Immature natural killer cell (primary cell): Measurements from ENCODE around the gene GPR63. TPM values are rescaled to one million over a fixed set of nuclear protein-coding genes. Genes with fewer than 3 reads are reported as not detected.

Source experiments
- DNase-seq, 3 donors: peaks; one replicate each; pipeline ENCODE4 v3.0.0; 2022; ENCODE audit warnings: mixed read lengths in 1 of 3
- H3K27ac Mint-ChIP-seq, 6 donors: one replicate each; pipeline ENCODE4 v1.8.0; 2020; ENCODE audit warnings: mixed read lengths in 6 of 6, mild to moderate bottlenecking in 5 of 6, inconsistent platforms in 4 of 6, moderate library complexity in 3 of 6
- H3K27me3 Mint-ChIP-seq, 3 donors: one replicate each; pipeline ENCODE4 v1.8.0; 2020 to 2021; ENCODE audit warnings: low read depth in 3 of 3, mild to moderate bottlenecking in 3 of 3, mixed read lengths in 3 of 3, moderate library complexity in 3 of 3, inconsistent platforms in 1 of 3
- H3K36me3 Mint-ChIP-seq, 3 donors: one replicate each; pipeline ENCODE4 v1.8.0; 2020; ENCODE audit warnings: mixed read lengths in 3 of 3, inconsistent platforms in 2 of 3, mild to moderate bottlenecking in 2 of 3
- H3K4me1 Mint-ChIP-seq, 2 donors: one replicate each; pipeline ENCODE4 v1.8.0; 2020; ENCODE audit warnings: inconsistent platforms in 2 of 2, mild to moderate bottlenecking in 2 of 2, mixed read lengths in 2 of 2, moderate library complexity in 1 of 2
- H3K4me3 Mint-ChIP-seq, 5 donors: one replicate each; pipeline ENCODE4 v1.8.0; 2020; ENCODE audit warnings: mild to moderate bottlenecking in 5 of 5, mixed read lengths in 5 of 5, inconsistent platforms in 3 of 5, moderate library complexity in 3 of 5
- H3K9me3 Mint-ChIP-seq, 6 donors: one replicate each; pipeline ENCODE4 v1.8.0; 2020; ENCODE audit warnings: mild to moderate bottlenecking in 6 of 6, mixed read lengths in 6 of 6, inconsistent platforms in 4 of 6, moderate library complexity in 3 of 6
- polyA plus RNA-seq, 3 donors: library from polyadenylated mRNA; unstranded; fragments of 300-500 nt; fragmentation: Illumina TruSeq; gene quantifications; one replicate each; pipeline ENCODE4 v1.2.3, GENCODE V29; 2021

Gene GPR63
- polyA plus RNA-seq, 3 donors from 2014 or later, result 0.11 TPM; not detected in 2

DNA sequence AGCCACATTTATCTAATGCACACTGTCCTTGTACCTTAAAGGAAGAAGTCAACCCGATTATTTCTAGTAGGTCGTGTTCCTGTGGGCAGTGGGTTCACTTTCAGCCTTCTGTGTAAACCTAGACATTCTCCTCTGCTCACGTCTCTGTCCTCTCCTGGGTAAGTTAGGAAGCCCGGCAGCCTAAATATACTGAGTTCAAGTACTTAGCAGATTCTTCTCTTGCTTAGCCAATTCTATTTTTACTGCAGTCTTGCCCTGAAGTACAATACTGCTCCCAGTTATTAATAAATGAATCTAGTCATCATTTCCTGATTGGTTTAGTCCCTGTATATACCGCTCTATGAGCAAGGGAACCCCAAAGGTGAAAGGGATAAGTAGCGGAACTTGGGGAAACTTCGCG lies 14.6 kb upstream of the GPR63 start:
- H3K4me1 Mint-ChIP-seq, result no peaks in the 10 kb centered on the region
- H3K9me3 Mint-ChIP-seq, result peaks cover 0 to 4% (median 0%) of the 10 kb centered on the region in 6 donors
- no peak overlapping the region for H3K27ac Mint-ChIP-seq
- DNase-seq, result no peak
- peaks cover 0 to 4% (median 0%) of the 10 kb centered on the region in 3 donors for H3K27me3 Mint-ChIP-seq
- H3K4me3 Mint-ChIP-seq, result no peak overlapping the region
- H3K36me3 Mint-ChIP-seq, result no peaks in the 10 kb centered on the region

DNA sequence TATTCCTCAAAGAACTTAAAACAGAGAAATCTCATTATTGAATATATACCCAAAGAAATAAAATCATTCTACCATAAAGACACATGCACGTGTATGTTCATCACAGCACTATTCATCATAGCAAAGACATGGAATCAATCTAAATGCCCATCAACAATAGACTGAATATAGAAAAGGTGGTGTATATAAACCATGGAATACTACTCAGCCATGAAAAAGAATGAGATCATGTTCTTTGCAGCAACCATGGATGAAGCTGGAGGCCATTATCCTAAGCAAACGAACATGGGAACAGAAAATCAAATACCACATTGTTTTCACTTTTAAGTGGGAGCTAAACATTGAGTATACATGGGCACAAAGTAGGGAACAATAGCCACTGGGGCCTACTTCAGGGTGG lies 12.3 kb upstream of the GPR63 start:
- H3K4me3 Mint-ChIP-seq, result no peak overlapping the region
- DNase-seq, result no peak
- peaks cover 3 to 11% (median 8%) of the 10 kb centered on the region in 3 donors for H3K27me3 Mint-ChIP-seq
- H3K27ac Mint-ChIP-seq, result no peak overlapping the region
- no peaks in the 10 kb centered on the region for H3K4me1 Mint-ChIP-seq
- H3K9me3 Mint-ChIP-seq, result peaks cover 0 to 17% (median 4%) of the 10 kb centered on the region in 6 donors
- no peaks in the 10 kb centered on the region for H3K36me3 Mint-ChIP-seq

- Mint-ChIP-seq H3K36me3 (no peaks in the 10 kb centered on the region), H3K4me3 (no peak overlapping the region), H3K4me1 (no peaks in the 10 kb centered on the region), H3K9me3 (peaks cover 0 to 17% (median 5%) of the 10 kb centered on the region in 6 donors), H3K27ac (no peak overlapping the region), H3K27me3 (peaks cover 6 to 10% (median 8%) of the 10 kb centered on the region in 3 donors)
- no peak for DNase-seq
Observed at GRCh38 chr6:96844530-96844929, 7.3 kb upstream of the GPR63 start.

DNA sequence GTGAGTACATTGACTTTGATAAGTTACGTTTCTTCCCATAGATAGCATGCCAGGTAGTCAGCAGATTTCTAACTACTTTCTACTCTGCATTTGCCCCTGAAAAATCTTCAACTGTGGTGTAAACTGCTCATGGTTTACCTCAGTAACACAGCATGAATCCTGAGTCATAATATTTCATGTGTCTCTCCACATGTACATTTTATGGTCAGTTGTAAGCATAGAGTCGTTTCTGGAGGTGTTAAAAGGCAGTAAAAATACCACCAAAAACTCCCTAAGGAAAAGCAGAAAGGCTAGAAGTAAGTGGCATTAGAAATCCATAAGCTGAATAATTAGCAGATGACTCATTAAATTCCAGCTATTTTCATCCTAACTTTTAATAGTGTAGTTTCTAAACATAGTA lies 4.1 kb upstream of the GPR63 start:
- Mint-ChIP-seq H3K9me3 (peaks cover 0 to 15% (median 2%) of the 10 kb centered on the region in 6 donors), H3K36me3 (no peaks in the 10 kb centered on the region), H3K4me3 (no peak overlapping the region), H3K4me1 (peaks cover 9 to 15% of the 10 kb centered on the region in 2 donors), H3K27ac (no peak overlapping the region), H3K27me3 (peaks cover 12 to 14% (median 13%) of the 10 kb centered on the region in 3 donors)
- DNase-seq, result no peak

DNA sequence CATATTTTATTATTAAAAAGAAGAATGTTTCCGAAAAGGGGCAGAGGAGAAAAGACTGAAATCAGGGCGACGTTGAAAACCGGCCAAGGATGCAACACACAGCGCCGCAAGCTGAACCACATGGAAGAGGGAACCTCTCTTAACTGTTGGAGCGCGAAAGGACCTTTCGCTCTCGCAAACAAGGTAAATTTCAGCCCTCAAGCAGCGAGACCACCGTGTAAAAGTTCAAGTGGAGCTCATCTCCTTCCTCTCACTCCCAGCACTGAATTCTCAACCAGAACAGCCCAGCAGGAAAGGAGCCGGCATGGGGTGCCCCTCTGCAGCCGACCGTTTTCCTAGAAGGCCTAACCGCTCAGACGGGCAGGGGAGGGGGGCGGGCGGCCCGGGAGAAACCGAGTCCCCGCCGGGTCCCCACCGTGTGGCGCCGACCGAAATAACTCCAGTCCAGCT lies 621 bp downstream of the GPR63 start:
- Mint-ChIP-seq H3K27me3 (peaks cover 7 to 17% (median 8%) of the 10 kb centered on the region in 3 donors), H3K9me3 (peaks cover 0 to 2% (median 0%) of the 10 kb centered on the region in 6 donors), H3K4me3 (peak overlapping the region; percentile 81 to 90 (median 89)), H3K27ac (peak overlapping the region in 1 of 6 donors; percentile 36), H3K4me1 (peaks cover 14 to 17% of the 10 kb centered on the region in 2 donors), H3K36me3 (no peaks in the 10 kb centered on the region)
- DNase-seq, result no peak

GRCh38 chr6:96834070-96834469 lies 3.2 kb downstream of the GPR63 start:
- H3K4me1 Mint-ChIP-seq, result peaks cover 14 to 17% of the 10 kb centered on the region in 2 donors
- H3K27ac Mint-ChIP-seq, result no peak overlapping the region

DNA sequence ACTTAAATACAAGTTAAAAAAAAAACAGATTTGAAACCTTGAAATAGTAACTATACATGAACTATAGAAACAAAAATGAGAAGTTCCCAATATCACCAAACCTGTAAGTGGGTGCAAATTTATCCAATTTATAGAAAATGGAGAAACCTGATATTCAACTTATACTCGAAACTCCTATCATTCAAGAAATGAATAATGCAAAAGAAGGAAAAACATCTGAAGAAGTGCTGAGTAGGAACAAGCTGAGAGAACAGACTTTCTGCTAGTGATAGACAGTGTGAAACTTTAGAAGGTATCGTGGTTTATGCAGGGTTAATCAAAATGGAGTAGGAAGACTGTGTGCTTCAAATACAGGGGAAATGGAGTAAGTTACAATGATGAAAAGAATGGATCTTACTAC lies 4.5 kb downstream of the GPR63 start:
- DNase-seq, result no peak
- Mint-ChIP-seq H3K4me3 (no peak overlapping the region), H3K27me3 (peaks cover 2 to 19% (median 10%) of the 10 kb centered on the region in 3 donors), H3K27ac (no peak overlapping the region), H3K4me1 (peaks cover 10 to 12% of the 10 kb centered on the region in 2 donors), H3K9me3 (no peaks in the 10 kb centered on the region), H3K36me3 (no peaks in the 10 kb centered on the region)

More at GRCh38 chr6:96834070-96834469, 3.2 kb downstream of the GPR63 start:
- Mint-ChIP-seq H3K27me3 (peaks cover 7 to 21% (median 11%) of the 10 kb centered on the region in 3 donors), H3K4me3 (no peak overlapping the region), H3K36me3 (no peaks in the 10 kb centered on the region), H3K9me3 (peaks cover 0 to 2% (median 0%) of the 10 kb centered on the region in 6 donors)
- DNase-seq, result no peak

GRCh38 chr6:96826865-96827264 lies 10.4 kb downstream of the GPR63 start:
- H3K27ac Mint-ChIP-seq, result no peak overlapping the region
- no peaks in the 10 kb centered on the region for H3K9me3 Mint-ChIP-seq
- DNase-seq, result no peak
- H3K36me3 Mint-ChIP-seq, result no peaks in the 10 kb centered on the region
- H3K27me3 Mint-ChIP-seq, result peaks cover 2 to 10% (median 6%) of the 10 kb centered on the region in 3 donors
- no peak overlapping the region for H3K4me3 Mint-ChIP-seq
- H3K4me1 Mint-ChIP-seq, result no peaks in the 10 kb centered on the region

- Mint-ChIP-seq H3K27ac (no peak overlapping the region), H3K4me1 (no peaks in the 10 kb centered on the region), H3K9me3 (no peaks in the 10 kb centered on the region), H3K36me3 (no peaks in the 10 kb centered on the region), H3K4me3 (no peak overlapping the region), H3K27me3 (peaks cover 0 to 12% (median 2%) of the 10 kb centered on the region in 3 donors)
- DNase-seq, result no peak
Observed at GRCh38 chr6:96823743-96824142, 13.5 kb downstream of the GPR63 start.

DNA sequence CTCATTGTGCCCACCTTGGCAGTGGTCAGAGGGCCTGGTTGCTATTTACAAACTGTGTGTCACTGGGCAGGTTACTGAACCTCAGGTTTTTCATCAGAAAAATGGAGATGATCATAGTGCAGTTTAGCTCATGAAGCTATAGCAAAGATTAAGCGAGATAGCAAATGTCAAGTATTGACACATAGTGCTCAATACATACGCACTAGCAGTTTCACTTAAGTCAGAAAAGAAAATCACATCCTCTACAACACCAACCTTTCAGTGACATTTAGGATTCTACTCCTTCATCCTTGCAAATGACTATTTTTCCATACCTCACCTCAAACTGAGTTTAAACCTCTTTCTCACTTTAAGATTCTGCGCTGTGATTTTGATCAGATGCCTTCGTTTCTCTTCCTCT lies 16.2 kb downstream of the GPR63 start:
- Mint-ChIP-seq H3K27me3 (peaks cover 2 to 15% (median 2%) of the 10 kb centered on the region in 3 donors), H3K27ac (no peak overlapping the region), H3K4me1 (no peaks in the 10 kb centered on the region), H3K36me3 (no peaks in the 10 kb centered on the region), H3K4me3 (no peak overlapping the region), H3K9me3 (no peaks in the 10 kb centered on the region)
- no peak for DNase-seq

- Mint-ChIP-seq H3K4me3 (no peak overlapping the region), H3K27me3 (peaks cover 2 to 11% (median 2%) of the 10 kb centered on the region in 3 donors), H3K36me3 (no peaks in the 10 kb centered on the region), H3K27ac (no peak overlapping the region), H3K9me3 (no peaks in the 10 kb centered on the region), H3K4me1 (no peaks in the 10 kb centered on the region)
- no peak for DNase-seq
Observed at GRCh38 chr6:96816301-96816817, 20.9 kb downstream of the GPR63 start.

- Mint-ChIP-seq H3K9me3 (peaks cover 0 to 2% (median 0%) of the 10 kb centered on the region in 6 donors), H3K36me3 (no peaks in the 10 kb centered on the region), H3K27me3 (peaks cover 2 to 11% (median 2%) of the 10 kb centered on the region in 3 donors), H3K4me1 (no peaks in the 10 kb centered on the region), H3K27ac (no peak overlapping the region), H3K4me3 (no peak overlapping the region)
- no peak for DNase-seq
Observed at GRCh38 chr6:96814625-96815024, 22.7 kb downstream of the GPR63 start.

- Mint-ChIP-seq H3K27me3 (peaks cover 0 to 10% (median 2%) of the 10 kb centered on the region in 3 donors), H3K4me1 (no peaks in the 10 kb centered on the region), H3K36me3 (no peaks in the 10 kb centered on the region), H3K4me3 (no peak overlapping the region), H3K27ac (no peak overlapping the region), H3K9me3 (peaks cover 0 to 2% (median 0%) of the 10 kb centered on the region in 6 donors)
- no peak for DNase-seq
Observed at GRCh38 chr6:96812077-96812703, 25.1 kb downstream of the GPR63 start.

DNA sequence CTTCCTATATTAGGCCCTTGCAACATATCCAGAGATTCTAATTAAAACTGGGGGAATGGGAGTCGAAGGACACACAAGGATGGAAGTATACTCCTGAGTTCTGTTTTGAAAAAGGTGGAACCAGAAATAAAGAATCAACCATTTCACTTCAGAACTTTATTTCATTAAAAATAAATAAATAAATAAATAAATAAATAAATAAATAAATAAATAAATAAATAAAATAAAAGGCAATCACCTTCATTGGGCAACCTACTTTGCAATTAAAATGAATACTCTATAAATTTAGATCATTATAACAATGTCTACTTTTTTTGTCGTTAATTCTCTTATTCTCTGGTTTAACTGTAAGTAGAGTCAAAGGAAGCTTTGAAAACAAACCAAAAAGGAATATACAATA lies 25.6 kb downstream of the GPR63 start:
- Mint-ChIP-seq H3K4me3 (no peak overlapping the region), H3K4me1 (no peaks in the 10 kb centered on the region), H3K27ac (no peak overlapping the region), H3K27me3 (peaks cover 0 to 7% (median 2%) of the 10 kb centered on the region in 3 donors), H3K9me3 (peaks cover 0 to 2% (median 0%) of the 10 kb centered on the region in 6 donors), H3K36me3 (no peaks in the 10 kb centered on the region)
- DNase-seq, result no peak
